Brain microvascular endothelial cell (primary cell): ENCODE results near the gene ATF7.

ENCODE experiments used
- DNase-seq: peaks from one replicate; pipeline ENCODE4 v3.0.0-alpha.2; 2020
- H3K27ac ChIP-seq: fragments of 250-450 bp; sonication (Bioruptor Pico); 2 replicates; pipeline ENCODE4 v1.5.1; 2020; ENCODE audit warnings: mild to moderate bottlenecking, moderate library complexity
- H3K27me3 ChIP-seq: fragments of 250-450 bp; sonication (Bioruptor Pico); replicated peaks from 2 replicates; pipeline ENCODE4 v1.5.1; 2020; ENCODE audit warnings: mild to moderate bottlenecking
- H3K36me3 ChIP-seq: fragments of 250-450 bp; sonication (Bioruptor Pico); replicated peaks from 2 replicates; pipeline ENCODE4 v1.5.1; 2020; ENCODE audit warnings: mild to moderate bottlenecking
- H3K4me3 ChIP-seq: 2 replicates; pipeline ENCODE4 v1.5.1; 2011; ENCODE audit warnings: low read depth, mild to moderate bottlenecking, control low read depth, low read length, moderate library complexity
- CTCF ChIP-seq: IDR thresholded peaks from 2 replicates; pipeline ENCODE4 v1.5.1; 2011; ENCODE audit warnings: low read depth, mild to moderate bottlenecking, moderate library complexity, low read length, control low read depth, inconsistent platforms; ENCODE audit errors: missing control alignments
- in situ Hi-C: cut with HindIII; loops from 2 replicates; pipeline ENCODE4 v1.10.0; 2017; ENCODE audit warnings: low sequenced_read_pairs, low pct_ligation_motif_present

Gene ATF7

GRCh38 chr12:53561590-53561953 is 64.6 kb downstream of the ATF7 start:
- peak; percentile 67 for DNase-seq
- TF ChIP-seq CTCF: no peak
- Histone ChIP-seq H3K27me3 (no peaks in the 10 kb centered on the region), H3K27ac (peak overlapping the region; percentile 90), H3K36me3 (no peaks in the 10 kb centered on the region), H3K4me3 (no peak overlapping the region)
- in situ Hi-C loops: no loop called here

- no peak for TF ChIP-seq CTCF
- H3K4me3 ChIP-seq: no peak overlapping the region
- no peaks in the 10 kb centered on the region for H3K36me3 ChIP-seq
- peak; percentile 21 for DNase-seq
- in situ Hi-C loops: no loop called here
- H3K27ac ChIP-seq: peak overlapping the region; percentile 90
- H3K27me3 ChIP-seq: no peaks in the 10 kb centered on the region
Observed at GRCh38 chr12:53560912-53561589, 65.1 kb downstream of the ATF7 start.

- DNase-seq: peak; percentile 83
- Histone ChIP-seq H3K27ac (peak overlapping the region; percentile 90), H3K27me3 (no peaks in the 10 kb centered on the region), H3K4me3 (no peak overlapping the region), H3K36me3 (no peaks in the 10 kb centered on the region)
- no peak for TF ChIP-seq CTCF
- in situ Hi-C loops: no loop called here
Observed at GRCh38 chr12:53560351-53560750, 65.8 kb downstream of the ATF7 start.

GRCh38 chr12:53558631-53559030 is 67.6 kb downstream of the ATF7 start:
- Histone ChIP-seq H3K4me3 (no peak overlapping the region), H3K27me3 (no peaks in the 10 kb centered on the region), H3K36me3 (no peaks in the 10 kb centered on the region), H3K27ac (no peak overlapping the region)
- in situ Hi-C loops: no loop called here
- DNase-seq: no peak
- no peak for TF ChIP-seq CTCF

GRCh38 chr12:53552361-53553327 is 73.5 kb downstream of the ATF7 start:
- in situ Hi-C loops: no loop called here
- no peak overlapping the region for H3K4me3 ChIP-seq
- no peak overlapping the region for H3K27ac ChIP-seq
- no peaks in the 10 kb centered on the region for H3K27me3 ChIP-seq
- peaks cover 18% of the 10 kb centered on the region for H3K36me3 ChIP-seq
- DNase-seq: no peak
- no peak for TF ChIP-seq CTCF
